Uterus (tissue), 2 donors: Measurements from ENCODE around the gene PI4KA.
"Not testable (repeated sequence)": the region's sequence is repeated elsewhere in the genome, so short reads cannot be mapped to it uniquely, and the experiment has no call there.

Experiments
- POLR2A ChIP-seq, 2 donors: fragments of 450-650 bp; IDR thresholded peaks; one replicate each; pipeline ENCODE4 v1.6.1; 2016; ENCODE audit warnings: antibody characterized with exemption in 2 of 2, mild to moderate bottlenecking in 1 of 2, moderate library complexity in 1 of 2
- TF ChIP-seq, protein P1 (sequence below), 4 experiments: fragments of 200-600 bp in 2 of 4; fragments of 450-650 bp in 2 of 4; sonication (generic) in 2 of 4; IDR thresholded peaks; one replicate each; pipeline ENCODE4 v1.5.1; 2016 to 2019; ENCODE audit warnings: antibody characterized with exemption in 4 of 4, mild to moderate bottlenecking in 2 of 4, moderate library complexity in 1 of 4

DNA sequence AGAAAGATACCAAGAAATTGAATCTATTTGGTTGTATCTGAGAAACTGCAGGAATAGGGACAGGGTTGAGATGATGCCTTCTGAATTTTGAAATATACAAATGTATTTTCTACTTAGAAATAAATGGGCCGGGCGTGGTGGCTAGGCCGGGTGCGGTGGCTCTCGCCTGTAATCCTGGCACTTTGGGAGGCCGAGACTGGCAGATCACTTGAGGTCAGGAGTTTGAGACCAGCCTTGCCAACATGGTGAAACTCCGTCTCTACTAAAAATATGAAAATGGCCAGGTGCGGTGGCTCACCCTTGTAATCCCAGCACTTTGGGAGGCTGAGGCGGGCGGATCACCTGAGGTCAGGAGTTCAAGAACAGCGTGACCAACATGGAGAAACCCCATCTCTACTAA lies 172.8 kb downstream of the PI4KA start:
- TF ChIP-seq, protein P1, sequence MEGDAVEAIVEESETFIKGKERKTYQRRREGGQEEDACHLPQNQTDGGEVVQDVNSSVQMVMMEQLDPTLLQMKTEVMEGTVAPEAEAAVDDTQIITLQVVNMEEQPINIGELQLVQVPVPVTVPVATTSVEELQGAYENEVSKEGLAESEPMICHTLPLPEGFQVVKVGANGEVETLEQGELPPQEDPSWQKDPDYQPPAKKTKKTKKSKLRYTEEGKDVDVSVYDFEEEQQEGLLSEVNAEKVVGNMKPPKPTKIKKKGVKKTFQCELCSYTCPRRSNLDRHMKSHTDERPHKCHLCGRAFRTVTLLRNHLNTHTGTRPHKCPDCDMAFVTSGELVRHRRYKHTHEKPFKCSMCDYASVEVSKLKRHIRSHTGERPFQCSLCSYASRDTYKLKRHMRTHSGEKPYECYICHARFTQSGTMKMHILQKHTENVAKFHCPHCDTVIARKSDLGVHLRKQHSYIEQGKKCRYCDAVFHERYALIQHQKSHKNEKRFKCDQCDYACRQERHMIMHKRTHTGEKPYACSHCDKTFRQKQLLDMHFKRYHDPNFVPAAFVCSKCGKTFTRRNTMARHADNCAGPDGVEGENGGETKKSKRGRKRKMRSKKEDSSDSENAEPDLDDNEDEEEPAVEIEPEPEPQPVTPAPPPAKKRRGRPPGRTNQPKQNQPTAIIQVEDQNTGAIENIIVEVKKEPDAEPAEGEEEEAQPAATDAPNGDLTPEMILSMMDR (IDR thresholded peaks at IDR 0.05), result not testable (repeated sequence)
- TF ChIP-seq POLR2A (IDR thresholded peaks at IDR 0.05), result not testable (repeated sequence)
